Sigmoid colon (tissue), 4 donors: Measurements from ENCODE around the gene GPX8.

ENCODE experiments used
- CTCF ChIP-seq, 4 experiments: fragments of 450-650 bp in 3 of 4; fragments of 200-600 bp in 1 of 4; IDR thresholded peaks; one replicate each; pipeline ENCODE4 v1.5.1; 2016 to 2019; ENCODE audit warnings: antibody characterized with exemption in 4 of 4, mild to moderate bottlenecking in 3 of 4, moderate library complexity in 2 of 4
- EP300 ChIP-seq, 4 donors: sonication (generic); formaldehyde crosslinking; IDR thresholded peaks; one replicate each; pipeline ENCODE4 v1.6.1; 2017; ENCODE audit warnings: antibody characterized with exemption in 4 of 4
- POLR2A ChIP-seq, 2 donors: fragments of 450-650 bp; IDR thresholded peaks; one replicate each; pipeline ENCODE4 v1.6.1; 2016; ENCODE audit warnings: antibody characterized with exemption in 2 of 2, mild to moderate bottlenecking in 2 of 2, moderate library complexity in 2 of 2
- POLR2AphosphoS5 ChIP-seq, 4 donors: sonication (generic); formaldehyde crosslinking; IDR thresholded peaks; one replicate each; pipeline ENCODE4 v1.6.1; 2017; ENCODE audit warnings: antibody characterized with exemption in 4 of 4

- TF ChIP-seq CTCF (IDR thresholded peaks at IDR 0.05) = no peak
- no peak for TF ChIP-seq POLR2AphosphoS5 (IDR thresholded peaks at IDR 0.05)
- TF ChIP-seq POLR2A (IDR thresholded peaks at IDR 0.05) = no peak
- TF ChIP-seq EP300 (IDR thresholded peaks at IDR 0.05) = no peak
Measured at GRCh38 chr5:55188656-55189540, 28.9 kb downstream of the GPX8 start.
